Sciatic nerve (tissue), 1 donor: Measurements from ENCODE around the gene TAF11L3. TPM values are rescaled to one million over a fixed set of nuclear protein-coding genes. Genes with fewer than 3 reads are reported as not detected.

Experiments used
- total RNA-seq: library from RNA; stranded (reverse); fragmentation: NEBNext Ultra II Directional; extraction: Animal tissue kit (Norgen Biotek cat#: 25700); gene quantifications from one replicate; pipeline ENCODE4 v1.2.1, GENCODE V29; 2021
- donor health status: DM: no; HTN: no; CAD: no.

TAF11L3 gene
- total RNA-seq, 1 donor from 2014 or later = not detected

Other genes with a start within 250 kb of the TAF11L3 start
- not detected for gene TAF11L2, start 20.1 kb upstream of the TAF11L3 start, total RNA-seq
- gene TAF11L4, start 3.4 kb downstream of the TAF11L3 start, total RNA-seq = not detected
- gene TAF11L5, start 6.9 kb downstream of the TAF11L3 start, total RNA-seq = not detected
- not detected for gene TAF11L6, start 10.3 kb downstream of the TAF11L3 start, total RNA-seq
- gene TAF11L7, start 67.4 kb downstream of the TAF11L3 start, total RNA-seq = not detected
- not detected for gene TAF11L8, start 72.6 kb downstream of the TAF11L3 start, total RNA-seq
- gene TAF11L9, start 76.0 kb downstream of the TAF11L3 start, total RNA-seq = not detected
- gene TAF11L10, start 79.5 kb downstream of the TAF11L3 start, total RNA-seq = not detected
- not detected for gene TAF11L11, start 85.8 kb downstream of the TAF11L3 start, total RNA-seq
- gene TAF11L12, start 92.0 kb downstream of the TAF11L3 start, total RNA-seq = not detected
- not detected for gene TAF11L13, start 113.7 kb downstream of the TAF11L3 start, total RNA-seq
- gene TAF11L14, start 116.1 kb downstream of the TAF11L3 start, total RNA-seq = not detected